Esophagus muscularis mucosa (tissue), 4 donors: ENCODE results near the gene GPR171. TPM values are rescaled to one million over a fixed set of nuclear protein-coding genes. Genes with fewer than 3 reads are reported as not detected.

Experiments used
- DNase-seq: peaks from one replicate; pipeline ENCODE4 v3.0.0-alpha.2; 2017; ENCODE audit errors: extremely low spot score
- H3K27ac ChIP-seq, 4 donors: fragments of 200-600 bp; sonication (generic); replicated peaks in 1 of 4; 1 replicate in 3 of 4; 2 replicates in 1 of 4; pipeline ENCODE4 v1.5.1; 2016 to 2019; ENCODE audit warnings: mild to moderate bottlenecking in 1 of 4
- H3K27me3 ChIP-seq, 4 donors: fragments of 200-600 bp; sonication (generic); one replicate each; pipeline versions ENCODE4 v1.5.1 to v1.6.0; 2016 to 2019
- H3K36me3 ChIP-seq, 4 donors: fragments of 200-600 bp; sonication (generic); one replicate each; pipeline ENCODE4 v1.5.1; 2016 to 2019
- H3K4me1 ChIP-seq, 4 donors: fragments of 200-600 bp; sonication (generic); one replicate each; pipeline ENCODE4 v1.5.1; 2016 to 2019
- H3K4me3 ChIP-seq, 4 donors: fragments of 200-600 bp; sonication (generic); 1 replicate in 2 of 4; 2 replicates in 2 of 4; pipeline ENCODE4 v1.5.1; 2016 to 2019; ENCODE audit warnings: mild to moderate bottlenecking in 4 of 4, moderate library complexity in 1 of 4
- H3K9me3 ChIP-seq, 4 donors: fragments of 200-600 bp; sonication (generic); 1 replicate in 3 of 4; 2 replicates in 1 of 4; pipeline ENCODE4 v1.5.1; 2016 to 2019
- CTCF ChIP-seq, 3 experiments: fragments of 200-600 bp in 2 of 3; fragments of 450-650 bp in 1 of 3; sonication (generic) in 2 of 3; IDR thresholded peaks; one replicate each; pipeline ENCODE4 v1.5.1; 2017 to 2019; ENCODE audit warnings: antibody characterized with exemption in 3 of 3, mild to moderate bottlenecking in 2 of 3, moderate library complexity in 1 of 3
- EP300 ChIP-seq: sonication (generic); formaldehyde crosslinking; IDR thresholded peaks from one replicate; pipeline ENCODE4 v1.6.1; 2017; ENCODE audit warnings: antibody characterized with exemption
- POLR2A ChIP-seq: fragments of 450-650 bp; IDR thresholded peaks from one replicate; pipeline ENCODE4 v1.6.1; 2017; ENCODE audit warnings: antibody characterized with exemption, moderate library complexity, mild to moderate bottlenecking, low read depth
- POLR2AphosphoS5 ChIP-seq, 2 donors: sonication (generic); formaldehyde crosslinking; IDR thresholded peaks; one replicate each; pipeline ENCODE4 v1.6.1; 2017; ENCODE audit warnings: antibody characterized with exemption in 2 of 2
- WGBS: methylation state at CpG from one replicate; pipeline ENCODE4 v1.1.5; 2018; 5-methylcytosine and 5-hydroxymethylcytosine counted together
- intact Hi-C: fragments of 100-400 bp; cut with DNase I; formaldehyde crosslinking; loops from one replicate; pipeline ENCODE4 v1.15.1; 2023
- total RNA-seq, 4 donors: library from RNA; depleted of rRNA; stranded (reverse); fragments of >200 nt; gene quantifications; one replicate each; pipeline versions ENCODE4 v1.1.0 to v1.2.1, GENCODE V29; 2016

GPR171 gene
- total RNA-seq, 4 donors from 2014 or later = 0.46 to 3.7 (median 1.3) TPM

GRCh38 chr3:151227807-151228665 is 25.0 kb upstream of the GPR171 start:
- Histone ChIP-seq H3K27me3 (no peaks in the 10 kb centered on the region), H3K4me1 (peaks cover 13 to 43% (median 38%) of the 10 kb centered on the region in 4 donors)
- no peak for TF ChIP-seq POLR2AphosphoS5 (IDR thresholded peaks at IDR 0.05)
- TF ChIP-seq POLR2A = no peak
- TF ChIP-seq EP300 = no peak
- TF ChIP-seq CTCF (IDR thresholded peaks at IDR 0.05) = peak; percentile 87 to 93 (median 91)

GRCh38 chr3:151227266-151227806 is 24.3 kb upstream of the GPR171 start:
- no peak for TF ChIP-seq EP300
- TF ChIP-seq CTCF (IDR thresholded peaks at IDR 0.05) = no peak
- no peak for TF ChIP-seq POLR2AphosphoS5 (IDR thresholded peaks at IDR 0.05)
- TF ChIP-seq POLR2A = no peak
- Histone ChIP-seq H3K27ac (peak overlapping the region in 2 of 4 donors; percentile 9 to 44), H3K27me3 (no peaks in the 10 kb centered on the region), H3K36me3 (no peaks in the 10 kb centered on the region), H3K4me1 (peaks cover 13 to 41% (median 36%) of the 10 kb centered on the region in 4 donors), H3K9me3 (no peaks in the 10 kb centered on the region), H3K4me3 (no peak overlapping the region)
- intact Hi-C loops = loop anchor here (1.0 to 5.0 kb wide), 2 partner anchors 56 to 60 kb away; no protein-coding TSS in a partner anchor
- WGBS = 69% methylated on average over 5 of the region's 6 CpGs
- DNase-seq = no peak

More at GRCh38 chr3:151227807-151228665, 25.0 kb upstream of the GPR171 start:
- Histone ChIP-seq H3K27ac (peak overlapping the region in 3 of 4 donors; percentile 44 to 66 (median 45)), H3K9me3 (no peaks in the 10 kb centered on the region), H3K36me3 (no peaks in the 10 kb centered on the region), H3K4me3 (no peak overlapping the region)
- 44% methylated on average over 9 of the region's 9 CpGs for WGBS
- intact Hi-C loops = loop anchor here (1.0 to 5.0 kb wide), 2 partner anchors 55 to 61 kb away; no protein-coding TSS in a partner anchor
- DNase-seq = peak; percentile 95

- no peak for DNase-seq
- Histone ChIP-seq H3K4me3 (no peak overlapping the region), H3K27me3 (no peaks in the 10 kb centered on the region), H3K36me3 (no peaks in the 10 kb centered on the region), H3K4me1 (peaks cover 13 to 41% (median 36%) of the 10 kb centered on the region in 4 donors), H3K9me3 (no peaks in the 10 kb centered on the region), H3K27ac (peak overlapping the region in 1 of 4 donors; percentile 44)
- WGBS = 90% methylated on average over 5 of the region's 5 CpGs
- TF ChIP-seq CTCF (IDR thresholded peaks at IDR 0.05) = no peak
- intact Hi-C loops = loop anchor here (1.0 to 5.0 kb wide), 2 partner anchors 56 to 60 kb away; no protein-coding TSS in a partner anchor
These were observed 23.8 kb upstream of the GPR171 start for GRCh38 chr3:151226825-151227224.

GRCh38 chr3:151226088-151226563 is 23.1 kb upstream of the GPR171 start:
- Histone ChIP-seq H3K36me3 (no peaks in the 10 kb centered on the region), H3K27me3 (no peaks in the 10 kb centered on the region), H3K9me3 (no peaks in the 10 kb centered on the region), H3K4me3 (no peak overlapping the region), H3K27ac (peak overlapping the region in 1 of 4 donors; percentile 5), H3K4me1 (peaks cover 13 to 40% (median 36%) of the 10 kb centered on the region in 4 donors)
- DNase-seq = no peak
- no peak for TF ChIP-seq CTCF (IDR thresholded peaks at IDR 0.05)
- no peak for TF ChIP-seq POLR2A
- TF ChIP-seq EP300 = no peak
- TF ChIP-seq POLR2AphosphoS5 (IDR thresholded peaks at IDR 0.05) = peak in 1 of 2 donors; percentile 54
- WGBS = 37% methylated on average over 4 of the region's 4 CpGs
- intact Hi-C loops = loop anchor here (5.0 kb wide), 1 partner anchor 59 kb away; no protein-coding TSS in a partner anchor
